Spinal cord (tissue), 10 donors: ENCODE measurements around the gene MCC. TPM values are rescaled to one million over a fixed set of nuclear protein-coding genes. Genes with fewer than 3 reads are reported as not detected.

ENCODE experiments used
- DNase-seq, 6 donors: peaks; one replicate each; pipeline versions ENCODE4 v3.0.0 to v3.0.0-alpha.2; 2013 to 2015; ENCODE audit warnings: low spot score in 6 of 6, low read depth in 4 of 6
- H3K27ac ChIP-seq: one replicate; pipeline ENCODE4 v1.5.1; 2013; ENCODE audit warnings: low read depth, low read length, control low read depth
- H3K27me3 ChIP-seq: one replicate; pipeline ENCODE4 v1.6.1; 2013; ENCODE audit warnings: low read length; ENCODE audit not compliant: control insufficient read depth, insufficient read depth
- H3K36me3 ChIP-seq: one replicate; pipeline ENCODE4 v1.6.1; 2013; ENCODE audit warnings: low read length; ENCODE audit not compliant: control insufficient read depth, insufficient read depth
- H3K4me1 ChIP-seq: one replicate; pipeline ENCODE4 v1.6.1; 2013; ENCODE audit warnings: low read length; ENCODE audit not compliant: control insufficient read depth, insufficient read depth
- H3K4me3 ChIP-seq: one replicate; pipeline ENCODE4 v1.5.1; 2013; ENCODE audit warnings: low read depth, low read length, control low read depth
- H3K9me3 ChIP-seq: one replicate; pipeline ENCODE4 v1.6.1; 2013; ENCODE audit warnings: low read length; ENCODE audit not compliant: control insufficient read depth, insufficient read depth
- WGBS: methylation state at CpG from one replicate; pipeline ENCODE4 v1.1.5; 2013; ENCODE audit warnings: missing lambda C conversion rate; ENCODE audit not compliant: insufficient coverage; 5-methylcytosine and 5-hydroxymethylcytosine counted together
- polyA plus RNA-seq, 2 donors: library from polyadenylated mRNA; unstranded; fragments of 120-200 nt; gene quantifications; one replicate each; pipeline ENCODE4 v1.2.1, GENCODE V29; 2013; ENCODE audit not compliant: insufficient read length in 2 of 2
- total RNA-seq, 2 donors: library from RNA; depleted of rRNA in 1 of 2; stranded (reverse); fragments of 120-200 nt in 1 of 2; fragments of >200 nt in 1 of 2; gene quantifications; one replicate each; pipeline versions ENCODE4 v1.2.3 to v1.2.4, GENCODE V29; 2013 to 2014
- donor health status: healthy.

Gene MCC
- total and polyA plus RNA-seq, 4 donors, result 19.2 to 31.7 (median 26.6) TPM

- no peak for DNase-seq
- Histone ChIP-seq H3K4me1 (peaks cover 7% of the 10 kb centered on the region), H3K4me3 (no peak overlapping the region), H3K9me3 (no peaks in the 10 kb centered on the region), H3K27ac (no peak overlapping the region), H3K27me3 (no peaks in the 10 kb centered on the region), H3K36me3 (no peaks in the 10 kb centered on the region)
- WGBS, result 35% methylated on average over 5 of the region's 5 CpGs
Measured at GRCh38 chr5:113201715-113202114, 286.5 kb downstream of the MCC start.

GRCh38 chr5:113199122-113199905, 288.9 kb downstream of the MCC start:
- WGBS, result 0% methylated on average over 1 of the region's 5 CpGs
- H3K27ac ChIP-seq, result no peak overlapping the region
- H3K4me1 ChIP-seq, result peaks cover 7% of the 10 kb centered on the region
- no peaks in the 10 kb centered on the region for H3K36me3 ChIP-seq
- H3K4me3 ChIP-seq, result no peak overlapping the region
- no peaks in the 10 kb centered on the region for H3K27me3 ChIP-seq
- peak in 2 of 6 donors; percentile 60 to 65 for DNase-seq
- H3K9me3 ChIP-seq, result no peaks in the 10 kb centered on the region

GRCh38 chr5:113197456-113198200, 290.6 kb downstream of the MCC start:
- Histone ChIP-seq H3K4me1 (no peaks in the 10 kb centered on the region), H3K4me3 (no peak overlapping the region), H3K36me3 (no peaks in the 10 kb centered on the region), H3K27me3 (no peaks in the 10 kb centered on the region), H3K9me3 (peaks cover 2% of the 10 kb centered on the region), H3K27ac (no peak overlapping the region)
- WGBS, result 93% methylated on average over 5 of the region's 7 CpGs
- DNase-seq, result no peak

- H3K9me3 ChIP-seq, result peaks cover 2% of the 10 kb centered on the region
- no peak overlapping the region for H3K4me3 ChIP-seq
- WGBS, result 60% methylated on average over 1 of the region's 4 CpGs
- no peaks in the 10 kb centered on the region for H3K4me1 ChIP-seq
- no peaks in the 10 kb centered on the region for H3K27me3 ChIP-seq
- no peak overlapping the region for H3K27ac ChIP-seq
- DNase-seq, result no peak
- no peaks in the 10 kb centered on the region for H3K36me3 ChIP-seq
Measured at GRCh38 chr5:113195771-113196170, 292.5 kb downstream of the MCC start.

- no peak for DNase-seq
- Histone ChIP-seq H3K36me3 (no peaks in the 10 kb centered on the region), H3K9me3 (peaks cover 2% of the 10 kb centered on the region), H3K27me3 (no peaks in the 10 kb centered on the region), H3K4me1 (no peaks in the 10 kb centered on the region), H3K27ac (no peak overlapping the region), H3K4me3 (no peak overlapping the region)
- 83% methylated on average over 3 of the region's 3 CpGs for WGBS
Measured at GRCh38 chr5:113195251-113195650, 293.0 kb downstream of the MCC start.

- Histone ChIP-seq H3K4me3 (no peak overlapping the region), H3K36me3 (no peaks in the 10 kb centered on the region), H3K27ac (no peak overlapping the region), H3K27me3 (no peaks in the 10 kb centered on the region), H3K4me1 (no peaks in the 10 kb centered on the region), H3K9me3 (peaks cover 2% of the 10 kb centered on the region)
- DNase-seq, result no peak
- WGBS, result no CpG with 5 or more reads among the region's 5 CpGs
Measured at GRCh38 chr5:113194591-113194990, 293.7 kb downstream of the MCC start.

- Histone ChIP-seq H3K27ac (no peak overlapping the region), H3K27me3 (no peaks in the 10 kb centered on the region), H3K36me3 (no peaks in the 10 kb centered on the region), H3K9me3 (peaks cover 2% of the 10 kb centered on the region), H3K4me3 (no peak overlapping the region), H3K4me1 (no peaks in the 10 kb centered on the region)
- WGBS, result 84% methylated on average over 4 of the region's 6 CpGs
- DNase-seq, result no peak
Measured at GRCh38 chr5:113194125-113194524, 294.1 kb downstream of the MCC start.

GRCh38 chr5:113193311-113193978, 294.8 kb downstream of the MCC start:
- WGBS, result no CpG with 5 or more reads among the region's 5 CpGs
- Histone ChIP-seq H3K27ac (no peak overlapping the region), H3K9me3 (peaks cover 2% of the 10 kb centered on the region), H3K27me3 (no peaks in the 10 kb centered on the region), H3K4me1 (peaks cover 3% of the 10 kb centered on the region), H3K36me3 (no peaks in the 10 kb centered on the region), H3K4me3 (no peak overlapping the region)
- DNase-seq, result no peak

GRCh38 chr5:113192541-113192940, 295.7 kb downstream of the MCC start:
- H3K36me3 ChIP-seq, result no peaks in the 10 kb centered on the region
- no peak overlapping the region for H3K27ac ChIP-seq
- peaks cover 2% of the 10 kb centered on the region for H3K9me3 ChIP-seq
- peaks cover 3% of the 10 kb centered on the region for H3K4me1 ChIP-seq
- no CpG with 5 or more reads among the region's 2 CpGs for WGBS
- H3K4me3 ChIP-seq, result no peak overlapping the region
- H3K27me3 ChIP-seq, result no peaks in the 10 kb centered on the region
- DNase-seq, result no peak
